ENCODE measurements around the gene GNRHR.

DNA sequence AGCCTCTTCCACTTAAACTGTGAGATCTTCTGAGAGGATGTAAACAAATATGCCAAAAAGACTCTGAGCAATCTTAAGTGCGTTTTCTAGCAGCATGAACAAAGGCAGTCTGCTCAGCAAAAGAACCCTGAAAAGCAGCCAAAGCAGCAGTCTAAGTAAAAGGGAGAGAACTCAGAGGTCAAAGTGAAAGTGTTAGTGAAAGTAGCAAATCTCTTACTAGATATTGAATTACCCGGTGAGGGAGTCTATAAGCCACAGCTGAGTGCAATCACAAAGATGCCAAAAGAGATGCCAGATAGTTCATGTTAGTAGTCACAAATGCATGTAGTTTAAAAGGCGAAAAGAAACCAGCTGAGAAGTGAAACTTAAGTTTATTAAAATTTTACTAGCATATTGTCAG, 7.9 kb upstream of the GNRHR start:
- TF ChIP-seq, protein P1, sequence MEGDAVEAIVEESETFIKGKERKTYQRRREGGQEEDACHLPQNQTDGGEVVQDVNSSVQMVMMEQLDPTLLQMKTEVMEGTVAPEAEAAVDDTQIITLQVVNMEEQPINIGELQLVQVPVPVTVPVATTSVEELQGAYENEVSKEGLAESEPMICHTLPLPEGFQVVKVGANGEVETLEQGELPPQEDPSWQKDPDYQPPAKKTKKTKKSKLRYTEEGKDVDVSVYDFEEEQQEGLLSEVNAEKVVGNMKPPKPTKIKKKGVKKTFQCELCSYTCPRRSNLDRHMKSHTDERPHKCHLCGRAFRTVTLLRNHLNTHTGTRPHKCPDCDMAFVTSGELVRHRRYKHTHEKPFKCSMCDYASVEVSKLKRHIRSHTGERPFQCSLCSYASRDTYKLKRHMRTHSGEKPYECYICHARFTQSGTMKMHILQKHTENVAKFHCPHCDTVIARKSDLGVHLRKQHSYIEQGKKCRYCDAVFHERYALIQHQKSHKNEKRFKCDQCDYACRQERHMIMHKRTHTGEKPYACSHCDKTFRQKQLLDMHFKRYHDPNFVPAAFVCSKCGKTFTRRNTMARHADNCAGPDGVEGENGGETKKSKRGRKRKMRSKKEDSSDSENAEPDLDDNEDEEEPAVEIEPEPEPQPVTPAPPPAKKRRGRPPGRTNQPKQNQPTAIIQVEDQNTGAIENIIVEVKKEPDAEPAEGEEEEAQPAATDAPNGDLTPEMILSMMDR (conservative IDR thresholded peaks at IDR 0.05; ENCODE audit: low read depth, low read length): no peak
- TF ChIP-seq POLR2A (IDR thresholded peaks at IDR 0.05; ENCODE audit: low read depth, low read length): no peak
- no peak for TF ChIP-seq CEBPB (IDR thresholded peaks at IDR 0.05; ENCODE audit: low read depth, low read length)
- no peak for TF ChIP-seq RFX5 (IDR thresholded peaks at IDR 0.05; ENCODE audit: low read depth, low read length)
- no peak for TF ChIP-seq MAFK (IDR thresholded peaks at IDR 0.05; ENCODE audit: low read depth, low read length)
- TF ChIP-seq FOS (IDR thresholded peaks at IDR 0.05; ENCODE audit: low read depth, low read length): no peak
- no peak for TF ChIP-seq BHLHE40 (IDR thresholded peaks at IDR 0.05; ENCODE audit: low read depth, low read length)
- no peak for TF ChIP-seq RAD21 (IDR thresholded peaks at IDR 0.05; ENCODE audit: low read length)
- TF ChIP-seq, protein P2, sequence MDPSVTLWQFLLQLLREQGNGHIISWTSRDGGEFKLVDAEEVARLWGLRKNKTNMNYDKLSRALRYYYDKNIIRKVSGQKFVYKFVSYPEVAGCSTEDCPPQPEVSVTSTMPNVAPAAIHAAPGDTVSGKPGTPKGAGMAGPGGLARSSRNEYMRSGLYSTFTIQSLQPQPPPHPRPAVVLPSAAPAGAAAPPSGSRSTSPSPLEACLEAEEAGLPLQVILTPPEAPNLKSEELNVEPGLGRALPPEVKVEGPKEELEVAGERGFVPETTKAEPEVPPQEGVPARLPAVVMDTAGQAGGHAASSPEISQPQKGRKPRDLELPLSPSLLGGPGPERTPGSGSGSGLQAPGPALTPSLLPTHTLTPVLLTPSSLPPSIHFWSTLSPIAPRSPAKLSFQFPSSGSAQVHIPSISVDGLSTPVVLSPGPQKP (IDR thresholded peaks at IDR 0.05; ENCODE audit: borderline replicate concordance, low read depth, low read length): no peak
- TF ChIP-seq RCOR1 (IDR thresholded peaks at IDR 0.05; ENCODE audit: insufficient replicate concordance, low read length): no peak

All from IMR-90 (cell line).